Measurements from ENCODE around the gene CMTM8.

CMTM8 gene

GRCh38 chr3:32340039-32340438 is 101.6 kb downstream of the CMTM8 start:
- DNase-seq (ENCODE audit: low spot score), result peak; percentile 40
- POLR2A ChIA-PET (ENCODE audit: low non-redundant PET), result no interaction called here

GRCh38 chr3:32340611-32341365 is 102.3 kb downstream of the CMTM8 start:
- ChIA-PET POLR2A (ENCODE audit: low non-redundant PET) (no interaction called here), CTCF (interaction anchor here (0.8 kb wide), 1 partner anchor 65 kb away, joined by 3 read pairs; no protein-coding TSS in a partner anchor)
- DNase-seq (ENCODE audit: low spot score), result no peak
- no peak overlapping the region for H3K27ac ChIP-seq
- TF ChIP-seq, protein P1, sequence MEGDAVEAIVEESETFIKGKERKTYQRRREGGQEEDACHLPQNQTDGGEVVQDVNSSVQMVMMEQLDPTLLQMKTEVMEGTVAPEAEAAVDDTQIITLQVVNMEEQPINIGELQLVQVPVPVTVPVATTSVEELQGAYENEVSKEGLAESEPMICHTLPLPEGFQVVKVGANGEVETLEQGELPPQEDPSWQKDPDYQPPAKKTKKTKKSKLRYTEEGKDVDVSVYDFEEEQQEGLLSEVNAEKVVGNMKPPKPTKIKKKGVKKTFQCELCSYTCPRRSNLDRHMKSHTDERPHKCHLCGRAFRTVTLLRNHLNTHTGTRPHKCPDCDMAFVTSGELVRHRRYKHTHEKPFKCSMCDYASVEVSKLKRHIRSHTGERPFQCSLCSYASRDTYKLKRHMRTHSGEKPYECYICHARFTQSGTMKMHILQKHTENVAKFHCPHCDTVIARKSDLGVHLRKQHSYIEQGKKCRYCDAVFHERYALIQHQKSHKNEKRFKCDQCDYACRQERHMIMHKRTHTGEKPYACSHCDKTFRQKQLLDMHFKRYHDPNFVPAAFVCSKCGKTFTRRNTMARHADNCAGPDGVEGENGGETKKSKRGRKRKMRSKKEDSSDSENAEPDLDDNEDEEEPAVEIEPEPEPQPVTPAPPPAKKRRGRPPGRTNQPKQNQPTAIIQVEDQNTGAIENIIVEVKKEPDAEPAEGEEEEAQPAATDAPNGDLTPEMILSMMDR (conservative IDR thresholded peaks at IDR 0.05; ENCODE audit: low read depth), result no peak

More at GRCh38 chr3:32340039-32340438, 101.6 kb downstream of the CMTM8 start:
- H3K27ac ChIP-seq, result no peak overlapping the region
- CTCF ChIA-PET, result no interaction called here
- TF ChIP-seq, protein P1 (conservative IDR thresholded peaks at IDR 0.05; ENCODE audit: low read depth), result peak; percentile 39; the same call in 1 of the 2 replicates

DNA sequence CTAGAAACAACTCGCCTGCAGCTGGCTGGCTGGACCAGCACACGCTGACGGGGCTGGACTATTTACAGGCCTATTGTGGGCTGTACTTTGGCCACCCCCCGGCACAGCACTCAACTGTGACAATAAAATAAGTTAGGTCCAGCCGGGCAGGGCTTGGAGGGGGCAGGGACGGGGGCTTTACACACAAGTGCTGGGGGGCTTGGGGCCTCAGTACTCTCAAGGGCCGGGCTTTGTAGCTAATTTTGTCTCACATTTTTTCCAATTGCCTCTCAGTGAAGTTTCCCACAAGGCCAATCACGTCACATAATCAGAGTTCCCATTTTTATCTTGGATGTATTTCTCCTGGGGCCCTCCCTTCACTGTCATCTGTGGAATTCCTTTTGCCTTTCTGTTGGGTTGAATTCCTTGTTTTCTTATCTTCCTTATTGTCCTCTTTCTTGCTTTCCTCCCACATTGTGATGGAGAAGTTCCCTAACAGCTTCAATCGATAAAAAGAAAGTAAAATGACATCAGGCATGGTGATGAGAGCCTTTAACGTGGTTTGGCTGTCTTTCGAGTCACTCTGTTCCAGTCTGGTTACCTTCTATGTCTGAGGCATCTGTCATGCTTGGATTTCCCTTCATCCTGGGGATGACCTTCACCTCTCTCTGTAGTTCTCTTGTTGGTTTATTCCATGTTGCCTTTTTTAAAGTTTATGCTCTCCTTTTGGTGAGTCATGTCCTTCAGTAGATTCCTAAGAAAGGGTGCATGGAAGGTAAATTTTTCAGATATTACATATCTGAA is 109.1 kb downstream of the CMTM8 start:
- ChIA-PET POLR2A (ENCODE audit: low non-redundant PET) (no interaction called here), CTCF (interaction anchor here (1.0 kb wide), 1 partner anchor 13 kb away, joined by 3 read pairs; no protein-coding TSS in a partner anchor)

DNA sequence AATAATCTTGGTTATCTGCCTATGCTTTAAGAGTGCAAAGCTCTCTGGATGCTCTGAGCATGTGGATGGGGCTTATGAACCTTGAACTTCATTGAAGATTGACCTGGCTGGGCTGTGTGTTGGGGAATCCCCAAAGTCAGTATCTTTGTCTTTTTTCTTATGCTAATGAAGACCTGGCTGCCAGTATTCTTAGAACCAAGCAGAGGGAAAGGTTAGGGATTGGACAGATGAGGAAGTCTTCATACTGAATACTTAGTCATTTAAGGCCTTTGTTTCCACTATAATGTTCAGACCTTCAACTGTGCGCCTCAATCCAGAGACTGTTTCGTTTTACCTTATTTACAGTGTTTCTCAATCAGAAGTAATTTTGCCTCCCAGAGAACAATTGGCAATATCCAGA is 110.7 kb downstream of the CMTM8 start:
- TF ChIP-seq, protein P1 (conservative IDR thresholded peaks at IDR 0.05; ENCODE audit: low read depth), result no peak
- POLR2A ChIA-PET (ENCODE audit: low non-redundant PET), result no interaction called here
- no peak for DNase-seq (ENCODE audit: low spot score)
- CTCF ChIA-PET, result no interaction called here
- no peak overlapping the region for H3K27ac ChIP-seq

More for the DNA sequence above, 109.1 kb downstream of the CMTM8 start:
- H3K27ac ChIP-seq, result no peak overlapping the region
- no peak for DNase-seq (ENCODE audit: low spot score)
- TF ChIP-seq, protein P1 (conservative IDR thresholded peaks at IDR 0.05; ENCODE audit: low read depth), result no peak

- POLR2A ChIA-PET (ENCODE audit: low non-redundant PET), result no interaction called here
- CTCF ChIA-PET, result no interaction called here
- TF ChIP-seq, protein P1 (conservative IDR thresholded peaks at IDR 0.05; ENCODE audit: low read depth), result no peak
- no peak overlapping the region for H3K27ac ChIP-seq
- DNase-seq (ENCODE audit: low spot score), result no peak
These were observed 114.1 kb downstream of the CMTM8 start for GRCh38 chr3:32352563-32352962.

DNA sequence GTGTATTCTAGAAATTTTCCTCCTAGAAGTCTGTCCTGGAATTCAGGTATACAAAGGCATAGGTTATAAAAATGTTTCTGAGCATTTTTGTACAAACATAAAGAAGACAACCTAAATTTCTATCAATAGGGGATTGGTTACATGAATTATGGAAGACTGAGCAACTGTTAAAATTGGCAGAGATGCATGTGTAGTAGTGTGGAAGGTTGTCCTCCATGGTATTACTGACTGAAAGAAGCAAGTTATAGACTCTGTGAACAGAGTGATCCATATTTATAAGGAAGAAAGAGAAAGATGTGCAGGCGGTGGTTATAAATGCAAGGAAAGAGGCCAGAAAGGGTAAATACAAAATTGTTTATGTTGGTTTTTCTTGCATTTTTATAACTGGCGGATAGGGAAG is 114.9 kb downstream of the CMTM8 start:
- POLR2A ChIA-PET (ENCODE audit: low non-redundant PET), result no interaction called here
- CTCF ChIA-PET, result no interaction called here
- DNase-seq (ENCODE audit: low spot score), result no peak
- TF ChIP-seq, protein P1 (conservative IDR thresholded peaks at IDR 0.05; ENCODE audit: low read depth), result no peak
- no peak overlapping the region for H3K27ac ChIP-seq
